ENCODE results near the gene RELB. TPM values are rescaled to one million over a fixed set of nuclear protein-coding genes. Genes with fewer than 3 reads are reported as not detected.

RELB gene
- total RNA-seq, 1 donor from 2014 or later = 4.0 TPM

GRCh38 chr19:45003485-45003884, 2.2 kb downstream of the RELB start:
- Histone ChIP-seq H3K4me1 (peaks cover 14% of the 10 kb centered on the region), H3K27me3 (ENCODE audit: low read depth) (no peaks in the 10 kb centered on the region), H3K9me3 (replicated peaks) (no peaks in the 10 kb centered on the region), H3K36me3 (peaks cover 17% of the 10 kb centered on the region), H3K27ac (replicated peaks) (no peak overlapping the region), H3K4me3 (no peak overlapping the region)
- intact Hi-C loops (cut with micrococcal nuclease) = no loop called here
- DNase-seq = no peak
- TF ChIP-seq, protein P1, sequence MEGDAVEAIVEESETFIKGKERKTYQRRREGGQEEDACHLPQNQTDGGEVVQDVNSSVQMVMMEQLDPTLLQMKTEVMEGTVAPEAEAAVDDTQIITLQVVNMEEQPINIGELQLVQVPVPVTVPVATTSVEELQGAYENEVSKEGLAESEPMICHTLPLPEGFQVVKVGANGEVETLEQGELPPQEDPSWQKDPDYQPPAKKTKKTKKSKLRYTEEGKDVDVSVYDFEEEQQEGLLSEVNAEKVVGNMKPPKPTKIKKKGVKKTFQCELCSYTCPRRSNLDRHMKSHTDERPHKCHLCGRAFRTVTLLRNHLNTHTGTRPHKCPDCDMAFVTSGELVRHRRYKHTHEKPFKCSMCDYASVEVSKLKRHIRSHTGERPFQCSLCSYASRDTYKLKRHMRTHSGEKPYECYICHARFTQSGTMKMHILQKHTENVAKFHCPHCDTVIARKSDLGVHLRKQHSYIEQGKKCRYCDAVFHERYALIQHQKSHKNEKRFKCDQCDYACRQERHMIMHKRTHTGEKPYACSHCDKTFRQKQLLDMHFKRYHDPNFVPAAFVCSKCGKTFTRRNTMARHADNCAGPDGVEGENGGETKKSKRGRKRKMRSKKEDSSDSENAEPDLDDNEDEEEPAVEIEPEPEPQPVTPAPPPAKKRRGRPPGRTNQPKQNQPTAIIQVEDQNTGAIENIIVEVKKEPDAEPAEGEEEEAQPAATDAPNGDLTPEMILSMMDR (IDR thresholded peaks at IDR 0.05; ENCODE audit: borderline replicate concordance) = no peak

DNA sequence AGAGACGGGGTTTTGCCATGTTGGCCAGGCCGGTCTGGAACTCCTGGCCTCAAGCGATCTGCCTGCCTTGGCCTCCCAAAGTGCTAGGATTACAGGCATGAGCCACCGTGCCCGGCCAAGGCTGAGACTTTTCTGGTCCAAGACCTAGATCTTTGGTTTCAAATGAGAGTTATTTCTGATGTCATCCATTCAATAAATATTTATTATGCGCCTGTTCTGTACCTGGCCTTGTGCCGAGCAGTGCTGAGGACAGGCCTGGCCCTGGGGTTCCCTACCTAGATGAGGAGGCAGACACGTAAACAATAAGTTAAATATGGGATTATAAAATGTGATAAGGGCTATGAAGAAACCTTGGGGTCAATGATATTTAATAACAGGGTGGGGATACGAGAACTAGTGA, 4.5 kb downstream of the RELB start:
- Histone ChIP-seq H3K36me3 (peaks cover 20% of the 10 kb centered on the region), H3K4me3 (no peak overlapping the region), H3K27ac (replicated peaks) (no peak overlapping the region), H3K4me1 (peaks cover 13% of the 10 kb centered on the region), H3K9me3 (replicated peaks) (no peaks in the 10 kb centered on the region), H3K27me3 (ENCODE audit: low read depth) (no peaks in the 10 kb centered on the region)
- TF ChIP-seq, protein P1 (IDR thresholded peaks at IDR 0.05; ENCODE audit: borderline replicate concordance) = no peak
- intact Hi-C loops (cut with micrococcal nuclease) = no loop called here
- no peak for DNase-seq

- TF ChIP-seq, protein P1 (IDR thresholded peaks at IDR 0.05; ENCODE audit: borderline replicate concordance) = no peak
- Histone ChIP-seq H3K9me3 (replicated peaks) (no peaks in the 10 kb centered on the region), H3K4me3 (no peak overlapping the region), H3K4me1 (no peaks in the 10 kb centered on the region), H3K27me3 (ENCODE audit: low read depth) (no peaks in the 10 kb centered on the region), H3K27ac (replicated peaks) (no peak overlapping the region), H3K36me3 (peaks cover 35% of the 10 kb centered on the region)
- DNase-seq = no peak
- intact Hi-C loops (cut with micrococcal nuclease) = no loop called here
Measured at GRCh38 chr19:45008552-45008951, 7.3 kb downstream of the RELB start.

GRCh38 chr19:45009625-45010255, 8.5 kb downstream of the RELB start:
- DNase-seq = no peak
- Histone ChIP-seq H3K27ac (replicated peaks) (no peak overlapping the region), H3K9me3 (replicated peaks) (no peaks in the 10 kb centered on the region), H3K4me3 (no peak overlapping the region), H3K4me1 (no peaks in the 10 kb centered on the region), H3K36me3 (peaks cover 37% of the 10 kb centered on the region), H3K27me3 (ENCODE audit: low read depth) (no peaks in the 10 kb centered on the region)
- intact Hi-C loops (cut with micrococcal nuclease) = no loop called here
- TF ChIP-seq, protein P1 (IDR thresholded peaks at IDR 0.05; ENCODE audit: borderline replicate concordance) = no peak

GRCh38 chr19:45010306-45010705, 9.0 kb downstream of the RELB start:
- Histone ChIP-seq H3K9me3 (replicated peaks) (no peaks in the 10 kb centered on the region), H3K4me1 (no peaks in the 10 kb centered on the region), H3K27me3 (ENCODE audit: low read depth) (no peaks in the 10 kb centered on the region), H3K27ac (replicated peaks) (no peak overlapping the region), H3K36me3 (peaks cover 41% of the 10 kb centered on the region), H3K4me3 (no peak overlapping the region)
- TF ChIP-seq, protein P1 (IDR thresholded peaks at IDR 0.05; ENCODE audit: borderline replicate concordance) = no peak
- intact Hi-C loops (cut with micrococcal nuclease) = no loop called here
- DNase-seq = no peak

Data from left ventricle myocardium inferior (tissue), 1 donor.